ENCODE data around the gene SLC25A44. TPM values are rescaled to one million over a fixed set of nuclear protein-coding genes. Genes with fewer than 3 reads are reported as not detected.

The SLC25A44 gene
- total RNA-seq, 1 donor from 2014 or later, result 21.3 TPM

DNA sequence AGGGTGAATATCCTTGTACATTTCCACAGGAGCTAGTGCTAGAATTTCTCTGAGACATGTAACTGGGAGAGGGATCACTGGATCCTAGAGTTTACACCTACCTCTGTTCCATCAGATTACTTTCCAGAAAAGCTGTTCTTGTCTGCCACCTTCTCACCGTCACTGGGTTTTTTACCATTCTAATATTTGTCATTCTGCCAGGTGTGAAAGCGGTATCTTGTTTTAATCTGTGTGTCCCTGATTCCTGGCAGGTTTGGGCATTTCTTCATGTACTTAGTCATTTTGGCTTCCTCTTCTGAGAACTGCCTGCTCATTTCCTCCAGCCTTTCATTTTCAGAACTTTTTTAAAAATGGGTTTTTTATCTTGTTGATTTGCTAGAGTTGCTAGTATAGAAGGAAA, 24.0 kb downstream of the SLC25A44 start:
- peaks cover 35% of the 10 kb centered on the region for H3K79me2 ChIP-seq (ENCODE audit: insufficient read depth, low read length)

DNA sequence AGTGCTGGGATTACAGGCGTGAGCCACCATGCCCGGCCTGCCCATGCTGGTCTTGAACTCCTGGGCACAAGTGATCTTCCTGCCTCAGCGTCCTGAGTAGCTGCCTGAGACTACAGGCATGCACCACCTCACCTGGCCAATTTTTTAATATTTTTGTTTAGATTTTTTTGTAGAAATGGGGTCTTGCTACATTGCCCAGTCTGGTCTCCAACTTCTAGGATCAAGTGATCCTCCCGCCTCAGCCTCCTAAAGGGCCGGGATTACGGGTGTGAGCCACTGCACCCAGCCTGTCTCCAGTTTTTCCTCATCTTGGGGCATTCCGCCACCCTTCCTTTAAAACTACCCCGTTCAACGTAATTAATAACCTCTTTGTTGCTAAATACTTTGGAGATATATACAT, 26.3 kb downstream of the SLC25A44 start:
- H3K27me3 ChIP-seq (ENCODE audit: insufficient read depth, low read length), result no peaks in the 10 kb centered on the region
- Mint-ChIP-seq H3K27ac (ENCODE audit: unreplicated experiment) (peak overlapping the region; percentile 47), H3K4me1 (ENCODE audit: low read depth, unreplicated experiment) (peaks cover 6% of the 10 kb centered on the region), H3K27me3 (ENCODE audit: low read depth, unreplicated experiment) (no peaks in the 10 kb centered on the region), H3K9me3 (ENCODE audit: unreplicated experiment) (no peaks in the 10 kb centered on the region), H3K36me3 (ENCODE audit: low read depth, unreplicated experiment) (peaks cover 6% of the 10 kb centered on the region), H3K4me3 (ENCODE audit: unreplicated experiment) (no peak overlapping the region)
- peaks cover 26% of the 10 kb centered on the region for H4K20me1 ChIP-seq (ENCODE audit: insufficient read depth, low read length)
- FAIRE-seq (no peak), DNase-seq (ENCODE audit: low read depth) (no peak)
- H3K36me3 ChIP-seq (ENCODE audit: insufficient read depth, low read length), result peaks cover 5% of the 10 kb centered on the region
- H3K4me1 ChIP-seq (ENCODE audit: insufficient read depth, low read length), result peaks cover 18% of the 10 kb centered on the region
- no peak overlapping the region for H3K4me3 ChIP-seq (ENCODE audit: insufficient read depth, low read depth, low read length)
- H3K4me2 ChIP-seq (ENCODE audit: low read length), result no peak overlapping the region
- H3K9ac ChIP-seq (ENCODE audit: low read length), result no peak overlapping the region
- peaks cover 23% of the 10 kb centered on the region for H3K79me2 ChIP-seq (ENCODE audit: insufficient read depth, low read length)
- no peak overlapping the region for H2AFZ ChIP-seq (ENCODE audit: low read depth, low read length)
- no peak overlapping the region for H3K27ac ChIP-seq (ENCODE audit: low read depth, low read length)
- H3K9me3 ChIP-seq (ENCODE audit: insufficient read depth, low read depth, low read length), result no peaks in the 10 kb centered on the region
- TF ChIP-seq, protein P1, sequence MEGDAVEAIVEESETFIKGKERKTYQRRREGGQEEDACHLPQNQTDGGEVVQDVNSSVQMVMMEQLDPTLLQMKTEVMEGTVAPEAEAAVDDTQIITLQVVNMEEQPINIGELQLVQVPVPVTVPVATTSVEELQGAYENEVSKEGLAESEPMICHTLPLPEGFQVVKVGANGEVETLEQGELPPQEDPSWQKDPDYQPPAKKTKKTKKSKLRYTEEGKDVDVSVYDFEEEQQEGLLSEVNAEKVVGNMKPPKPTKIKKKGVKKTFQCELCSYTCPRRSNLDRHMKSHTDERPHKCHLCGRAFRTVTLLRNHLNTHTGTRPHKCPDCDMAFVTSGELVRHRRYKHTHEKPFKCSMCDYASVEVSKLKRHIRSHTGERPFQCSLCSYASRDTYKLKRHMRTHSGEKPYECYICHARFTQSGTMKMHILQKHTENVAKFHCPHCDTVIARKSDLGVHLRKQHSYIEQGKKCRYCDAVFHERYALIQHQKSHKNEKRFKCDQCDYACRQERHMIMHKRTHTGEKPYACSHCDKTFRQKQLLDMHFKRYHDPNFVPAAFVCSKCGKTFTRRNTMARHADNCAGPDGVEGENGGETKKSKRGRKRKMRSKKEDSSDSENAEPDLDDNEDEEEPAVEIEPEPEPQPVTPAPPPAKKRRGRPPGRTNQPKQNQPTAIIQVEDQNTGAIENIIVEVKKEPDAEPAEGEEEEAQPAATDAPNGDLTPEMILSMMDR (IDR thresholded peaks at IDR 0.05; ENCODE audit: insufficient read depth, low read depth, low read length), result no peak
- TF ChIP-seq EZH2 (IDR thresholded peaks at IDR 0.05; ENCODE audit: insufficient read depth, low read length), result no peak

More for the DNA sequence above, 24.0 kb downstream of the SLC25A44 start:
- H3K4me1 ChIP-seq (ENCODE audit: insufficient read depth, low read length), result peaks cover 16% of the 10 kb centered on the region
- no peaks in the 10 kb centered on the region for H3K36me3 ChIP-seq (ENCODE audit: insufficient read depth, low read length)
- H3K4me2 ChIP-seq (ENCODE audit: low read length), result peak overlapping the region; percentile 19
- H3K27ac ChIP-seq (ENCODE audit: low read depth, low read length), result no peak overlapping the region
- H3K9me3 Mint-ChIP-seq (ENCODE audit: unreplicated experiment), result no peaks in the 10 kb centered on the region
- DNase-seq (ENCODE audit: low read depth), result peak; percentile 46
- no peak for FAIRE-seq
- H3K9ac ChIP-seq (ENCODE audit: low read length), result peak overlapping the region; percentile 26
- no peak for TF ChIP-seq EZH2 (IDR thresholded peaks at IDR 0.05; ENCODE audit: insufficient read depth, low read length)
- TF ChIP-seq, protein P1 (IDR thresholded peaks at IDR 0.05; ENCODE audit: insufficient read depth, low read depth, low read length), result no peak
- no peak overlapping the region for H3K27ac Mint-ChIP-seq (ENCODE audit: unreplicated experiment)
- H3K4me3 ChIP-seq (ENCODE audit: insufficient read depth, low read depth, low read length), result no peak overlapping the region
- peaks cover 6% of the 10 kb centered on the region for H3K36me3 Mint-ChIP-seq (ENCODE audit: low read depth, unreplicated experiment)
- no peaks in the 10 kb centered on the region for H3K27me3 ChIP-seq (ENCODE audit: insufficient read depth, low read length)
- no peak overlapping the region for H3K4me3 Mint-ChIP-seq (ENCODE audit: unreplicated experiment)
- peaks cover 21% of the 10 kb centered on the region for H4K20me1 ChIP-seq (ENCODE audit: insufficient read depth, low read length)
- H3K27me3 Mint-ChIP-seq (ENCODE audit: low read depth, unreplicated experiment), result no peaks in the 10 kb centered on the region
- H3K9me3 ChIP-seq (ENCODE audit: insufficient read depth, low read depth, low read length), result no peaks in the 10 kb centered on the region
- no peak overlapping the region for H2AFZ ChIP-seq (ENCODE audit: low read depth, low read length)
- H3K4me1 Mint-ChIP-seq (ENCODE audit: low read depth, unreplicated experiment), result peaks cover 5% of the 10 kb centered on the region

DNA sequence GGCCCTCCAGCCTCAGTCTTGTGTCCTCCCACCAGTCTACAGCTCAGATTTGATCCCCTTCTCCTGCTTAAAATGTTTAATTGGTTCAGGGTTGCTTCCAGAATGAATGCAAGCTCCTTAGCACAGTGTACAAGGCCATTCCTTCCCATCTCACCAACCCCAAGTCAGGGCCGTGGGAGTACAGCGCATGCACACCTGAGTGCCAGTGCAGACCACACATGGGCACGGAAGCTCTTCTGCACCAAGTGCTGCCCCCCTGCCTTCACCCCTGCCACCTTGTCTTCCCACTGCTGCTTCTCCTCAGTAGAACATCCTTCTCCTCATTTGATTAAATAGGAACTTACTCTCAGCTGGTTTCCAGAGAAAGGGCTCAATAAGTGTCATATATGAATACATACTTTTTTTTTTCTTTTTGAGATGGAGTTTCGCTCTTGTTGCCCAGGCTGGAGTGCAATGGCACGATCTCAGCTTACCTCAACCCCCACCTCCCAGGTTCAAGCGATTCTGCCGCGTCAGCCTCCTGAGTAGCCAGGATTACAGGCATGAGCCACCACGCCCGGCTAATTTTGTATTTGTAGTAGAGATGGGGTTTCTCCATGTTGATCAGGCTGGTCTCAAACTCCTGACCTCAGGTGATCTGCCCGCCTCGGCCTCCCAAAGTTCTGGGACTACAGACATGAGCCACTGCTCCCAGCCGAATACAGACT, 28.2 kb downstream of the SLC25A44 start:
- Mint-ChIP-seq H3K4me1 (ENCODE audit: low read depth, unreplicated experiment) (peaks cover 6% of the 10 kb centered on the region), H3K9me3 (ENCODE audit: unreplicated experiment) (no peaks in the 10 kb centered on the region), H3K4me3 (ENCODE audit: unreplicated experiment) (no peak overlapping the region), H3K27me3 (ENCODE audit: low read depth, unreplicated experiment) (no peaks in the 10 kb centered on the region), H3K36me3 (ENCODE audit: low read depth, unreplicated experiment) (peaks cover 6% of the 10 kb centered on the region), H3K27ac (ENCODE audit: unreplicated experiment) (no peak overlapping the region)
- Histone ChIP-seq H3K36me3 (ENCODE audit: insufficient read depth, low read length) (peaks cover 5% of the 10 kb centered on the region), H3K9ac (ENCODE audit: low read length) (no peak overlapping the region), H3K27me3 (ENCODE audit: insufficient read depth, low read length) (no peaks in the 10 kb centered on the region), H3K4me3 (ENCODE audit: insufficient read depth, low read depth, low read length) (no peak overlapping the region), H3K79me2 (ENCODE audit: insufficient read depth, low read length) (peaks cover 15% of the 10 kb centered on the region), H2AFZ (ENCODE audit: low read depth, low read length) (no peak overlapping the region), H3K27ac (ENCODE audit: low read depth, low read length) (no peak overlapping the region), H3K4me1 (ENCODE audit: insufficient read depth, low read length) (peaks cover 18% of the 10 kb centered on the region), H4K20me1 (ENCODE audit: insufficient read depth, low read length) (peaks cover 26% of the 10 kb centered on the region), H3K9me3 (ENCODE audit: insufficient read depth, low read depth, low read length) (no peaks in the 10 kb centered on the region), H3K4me2 (ENCODE audit: low read length) (peak overlapping the region; percentile 10)
- FAIRE-seq, result no peak
- TF ChIP-seq, protein P1 (IDR thresholded peaks at IDR 0.05; ENCODE audit: insufficient read depth, low read depth, low read length), result no peak
- no peak for TF ChIP-seq EZH2 (IDR thresholded peaks at IDR 0.05; ENCODE audit: insufficient read depth, low read length)
- no peak for DNase-seq (ENCODE audit: low read depth)

All from astrocyte (in vitro differentiated cells and primary cell).